ENCODE measurements around the gene MAP3K3.

MAP3K3 gene

DNA sequence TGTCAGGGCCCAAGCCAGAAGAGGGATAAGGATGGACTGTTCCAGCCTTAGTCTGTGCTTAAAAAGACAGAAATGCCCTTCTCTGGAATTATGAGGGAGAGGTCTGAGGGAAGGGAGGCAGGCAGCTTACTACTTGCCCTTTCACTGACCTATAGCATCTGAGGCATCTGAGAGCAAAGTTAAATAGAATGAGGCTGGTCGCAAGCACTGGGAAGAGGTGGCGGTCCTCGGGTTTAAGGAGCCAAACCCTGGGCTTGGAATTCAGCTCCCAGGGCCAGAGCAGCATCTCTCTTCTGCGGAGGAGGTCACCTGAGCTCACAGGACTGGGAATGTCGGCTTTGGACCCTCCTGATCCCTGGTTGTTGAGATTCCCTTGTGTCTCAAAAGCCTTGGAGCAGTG is 80.8 kb downstream of the MAP3K3 start:
- H3K36me3 ChIP-seq (ENCODE audit: insufficient read depth, low read length): peaks cover 48% of the 10 kb centered on the region
- H4K20me1 ChIP-seq (ENCODE audit: insufficient read depth, low read length): peaks cover 25% of the 10 kb centered on the region
- peaks cover 11% of the 10 kb centered on the region for H3K79me2 ChIP-seq (ENCODE audit: insufficient read depth, low read length)
- no peak for TF ChIP-seq EZH2 (IDR thresholded peaks at IDR 0.05; ENCODE audit: borderline replicate concordance, low read depth, low read length, severe bottlenecking)
- TF ChIP-seq, protein P1, sequence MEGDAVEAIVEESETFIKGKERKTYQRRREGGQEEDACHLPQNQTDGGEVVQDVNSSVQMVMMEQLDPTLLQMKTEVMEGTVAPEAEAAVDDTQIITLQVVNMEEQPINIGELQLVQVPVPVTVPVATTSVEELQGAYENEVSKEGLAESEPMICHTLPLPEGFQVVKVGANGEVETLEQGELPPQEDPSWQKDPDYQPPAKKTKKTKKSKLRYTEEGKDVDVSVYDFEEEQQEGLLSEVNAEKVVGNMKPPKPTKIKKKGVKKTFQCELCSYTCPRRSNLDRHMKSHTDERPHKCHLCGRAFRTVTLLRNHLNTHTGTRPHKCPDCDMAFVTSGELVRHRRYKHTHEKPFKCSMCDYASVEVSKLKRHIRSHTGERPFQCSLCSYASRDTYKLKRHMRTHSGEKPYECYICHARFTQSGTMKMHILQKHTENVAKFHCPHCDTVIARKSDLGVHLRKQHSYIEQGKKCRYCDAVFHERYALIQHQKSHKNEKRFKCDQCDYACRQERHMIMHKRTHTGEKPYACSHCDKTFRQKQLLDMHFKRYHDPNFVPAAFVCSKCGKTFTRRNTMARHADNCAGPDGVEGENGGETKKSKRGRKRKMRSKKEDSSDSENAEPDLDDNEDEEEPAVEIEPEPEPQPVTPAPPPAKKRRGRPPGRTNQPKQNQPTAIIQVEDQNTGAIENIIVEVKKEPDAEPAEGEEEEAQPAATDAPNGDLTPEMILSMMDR (IDR thresholded peaks at IDR 0.05; ENCODE audit: borderline replicate concordance, extremely low read depth, low read length, poor library complexity, severe bottlenecking): no peak
- no peak for DNase-seq
- no peak overlapping the region for H3K27ac ChIP-seq (ENCODE audit: low read length)
- no peak overlapping the region for H3K4me2 ChIP-seq (ENCODE audit: insufficient read depth, low read length)
- H3K9ac ChIP-seq (ENCODE audit: low read depth, low read length): no peak overlapping the region
- H2AFZ ChIP-seq (ENCODE audit: low read depth, low read length): no peak overlapping the region
- H3K4me3 ChIP-seq (ENCODE audit: low read depth in 1 of 2, low read length in 2 of 2): no peak overlapping the region
- H3K9me3 ChIP-seq (ENCODE audit: insufficient read depth, low read length, severe bottlenecking): no peaks in the 10 kb centered on the region
- no peak for ATAC-seq (ENCODE audit: insufficient read depth, low read depth)
- no peaks in the 10 kb centered on the region for H3K27me3 ChIP-seq (ENCODE audit: insufficient read depth, low read length, poor library complexity)
- H3K4me1 ChIP-seq (ENCODE audit: insufficient read depth, low read length): peaks cover 29% of the 10 kb centered on the region

DNA sequence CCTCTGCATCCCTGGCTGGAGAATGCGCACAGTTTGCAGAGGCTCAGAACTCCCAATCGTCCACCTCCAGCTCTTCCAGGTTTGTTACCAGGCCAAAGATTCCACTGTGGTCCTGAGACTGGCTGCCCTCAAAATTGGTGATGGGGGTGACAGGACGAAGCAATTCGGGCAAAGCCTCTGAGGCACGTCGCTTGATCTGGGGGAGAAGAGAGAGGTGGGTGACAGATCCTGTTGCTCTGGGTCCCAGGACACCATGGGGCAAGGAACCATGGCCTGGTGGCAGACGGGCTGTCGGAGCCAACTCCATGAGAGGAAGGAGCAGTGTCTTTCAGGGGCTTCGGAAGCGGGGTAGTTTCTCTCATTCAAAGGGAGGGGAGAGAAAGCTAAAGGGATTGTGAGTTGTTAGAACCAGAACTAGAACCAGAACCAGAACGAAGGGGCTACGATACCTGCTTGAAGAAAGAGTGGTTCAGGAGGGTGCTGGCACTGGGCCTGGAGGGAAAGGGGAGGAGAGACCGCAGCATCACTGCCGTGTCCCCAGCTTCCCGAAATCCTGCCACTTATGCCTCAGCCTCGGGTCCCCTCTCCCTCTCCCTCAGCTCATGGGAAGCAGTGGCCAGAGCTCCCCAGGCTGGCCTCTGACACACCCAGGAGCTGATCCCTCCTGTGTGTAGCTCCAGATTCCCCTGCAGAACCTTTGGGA is 81.5 kb downstream of the MAP3K3 start:
- peaks cover 23% of the 10 kb centered on the region for H3K4me1 ChIP-seq (ENCODE audit: insufficient read depth, low read length)
- H3K9ac ChIP-seq (ENCODE audit: low read depth, low read length): no peak overlapping the region
- no peak overlapping the region for H3K4me3 ChIP-seq (ENCODE audit: low read depth in 1 of 2, low read length in 2 of 2)
- no peaks in the 10 kb centered on the region for H3K9me3 ChIP-seq (ENCODE audit: insufficient read depth, low read length, severe bottlenecking)
- no peaks in the 10 kb centered on the region for H3K27me3 ChIP-seq (ENCODE audit: insufficient read depth, low read length, poor library complexity)
- H4K20me1 ChIP-seq (ENCODE audit: insufficient read depth, low read length): peaks cover 19% of the 10 kb centered on the region
- peaks cover 4% of the 10 kb centered on the region for H3K79me2 ChIP-seq (ENCODE audit: insufficient read depth, low read length)
- no peak overlapping the region for H3K27ac ChIP-seq (ENCODE audit: low read length)
- DNase-seq (no peak), ATAC-seq (ENCODE audit: insufficient read depth, low read depth) (no peak)
- no peak overlapping the region for H3K4me2 ChIP-seq (ENCODE audit: insufficient read depth, low read length)
- no peak overlapping the region for H2AFZ ChIP-seq (ENCODE audit: low read depth, low read length)
- no peak for TF ChIP-seq EZH2 (IDR thresholded peaks at IDR 0.05; ENCODE audit: borderline replicate concordance, low read depth, low read length, severe bottlenecking)
- TF ChIP-seq, protein P1 (IDR thresholded peaks at IDR 0.05; ENCODE audit: borderline replicate concordance, extremely low read depth, low read length, poor library complexity, severe bottlenecking): no peak
- H3K36me3 ChIP-seq (ENCODE audit: insufficient read depth, low read length): peaks cover 46% of the 10 kb centered on the region

DNA sequence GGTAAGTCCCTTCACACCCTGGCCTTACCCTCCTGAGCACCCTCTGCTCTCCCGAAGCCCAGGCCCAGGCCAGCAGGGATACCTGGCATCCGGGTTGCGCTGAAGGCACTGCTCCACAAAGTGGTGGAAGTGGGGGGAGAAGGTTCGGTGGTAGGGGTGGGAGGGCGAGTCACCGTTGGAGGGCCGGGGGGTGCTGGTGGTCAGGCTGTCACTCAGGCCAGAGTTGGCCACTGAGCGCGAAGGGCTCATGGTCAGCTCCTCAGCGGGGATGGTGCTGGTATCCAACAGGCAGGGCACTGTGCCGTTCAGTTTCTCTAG is 82.0 kb downstream of the MAP3K3 start:
- H3K79me2 ChIP-seq (ENCODE audit: insufficient read depth, low read length): no peaks in the 10 kb centered on the region
- peaks cover 14% of the 10 kb centered on the region for H4K20me1 ChIP-seq (ENCODE audit: insufficient read depth, low read length)
- ATAC-seq (ENCODE audit: insufficient read depth, low read depth): no peak
- no peak for DNase-seq
- no peak overlapping the region for H3K4me3 ChIP-seq (ENCODE audit: low read depth in 1 of 2, low read length in 2 of 2)
- TF ChIP-seq, protein P1 (IDR thresholded peaks at IDR 0.05; ENCODE audit: borderline replicate concordance, extremely low read depth, low read length, poor library complexity, severe bottlenecking): no peak
- no peak for TF ChIP-seq EZH2 (IDR thresholded peaks at IDR 0.05; ENCODE audit: borderline replicate concordance, low read depth, low read length, severe bottlenecking)
- no peak overlapping the region for H2AFZ ChIP-seq (ENCODE audit: low read depth, low read length)
- no peaks in the 10 kb centered on the region for H3K9me3 ChIP-seq (ENCODE audit: insufficient read depth, low read length, severe bottlenecking)
- peaks cover 48% of the 10 kb centered on the region for H3K36me3 ChIP-seq (ENCODE audit: insufficient read depth, low read length)
- no peak overlapping the region for H3K4me2 ChIP-seq (ENCODE audit: insufficient read depth, low read length)
- H3K27ac ChIP-seq (ENCODE audit: low read length): no peak overlapping the region
- no peaks in the 10 kb centered on the region for H3K27me3 ChIP-seq (ENCODE audit: insufficient read depth, low read length, poor library complexity)
- no peak overlapping the region for H3K9ac ChIP-seq (ENCODE audit: low read depth, low read length)
- peaks cover 17% of the 10 kb centered on the region for H3K4me1 ChIP-seq (ENCODE audit: insufficient read depth, low read length)

Data from DND-41 (cell line).